Measurements from ENCODE around the gene VSIG10L.

GRCh38 chr19:51323481-51324166 lies 18.3 kb downstream of the VSIG10L start:
- no peak for TF ChIP-seq POLR2A (IDR thresholded peaks at IDR 0.05)
- TF ChIP-seq CTCF (IDR thresholded peaks at IDR 0.05 in 4 of 5, conservative IDR thresholded peaks at IDR 0.05 in 1 of 5): no peak
